ENCODE measurements around the gene ADAT2. TPM values are rescaled to one million over a fixed set of nuclear protein-coding genes. Genes with fewer than 3 reads are reported as not detected.

ADAT2 gene
- total RNA-seq, 1 donor from 2014 or later, result 22.6 TPM

DNA sequence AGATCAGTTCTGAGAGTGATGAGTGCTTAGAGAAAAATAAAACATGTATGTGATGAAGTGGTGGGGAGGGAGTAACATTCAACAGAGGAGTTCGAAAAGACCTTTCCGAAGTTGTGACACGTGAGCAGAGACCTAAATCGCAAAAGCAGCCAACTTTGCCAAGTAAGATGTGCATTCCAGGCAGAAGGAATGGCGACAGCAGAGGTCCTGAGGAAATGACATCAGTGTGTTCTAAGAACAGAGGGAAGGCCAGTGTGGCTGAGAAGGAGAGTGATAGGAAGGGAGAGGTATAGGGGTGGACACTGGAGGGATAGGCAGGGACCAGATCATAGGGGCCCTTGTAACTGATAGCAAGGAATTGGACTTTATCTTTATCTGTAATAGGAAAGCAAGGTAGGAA is 51.3 kb downstream of the ADAT2 start:
- intact Hi-C loops (cut with micrococcal nuclease), result no loop called here

- intact Hi-C loops (cut with micrococcal nuclease), result no loop called here
These were observed 53.0 kb downstream of the ADAT2 start for GRCh38 chr6:143397227-143398222.

GRCh38 chr6:143396497-143397226 is 53.8 kb downstream of the ADAT2 start:
- intact Hi-C loops (cut with micrococcal nuclease), result no loop called here

DNA sequence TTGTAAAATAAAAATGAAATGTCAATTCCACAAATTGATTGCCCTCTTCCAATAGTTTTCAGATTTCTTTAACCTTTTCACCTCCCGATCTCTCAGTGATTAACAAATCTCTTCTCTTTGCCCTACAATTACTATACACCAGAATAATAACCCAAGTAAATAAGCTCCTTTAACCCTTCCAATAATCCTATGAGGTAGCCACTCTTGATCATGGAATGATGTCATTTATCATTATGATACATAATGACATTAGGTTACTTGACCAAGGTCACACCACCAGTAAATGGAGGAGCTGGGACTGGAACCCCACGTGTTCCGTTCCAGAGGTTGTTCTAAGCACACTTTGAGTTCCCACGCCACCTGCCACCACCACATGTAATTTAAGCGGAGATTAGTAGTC is 54.8 kb downstream of the ADAT2 start:
- intact Hi-C loops (cut with micrococcal nuclease), result no loop called here

DNA sequence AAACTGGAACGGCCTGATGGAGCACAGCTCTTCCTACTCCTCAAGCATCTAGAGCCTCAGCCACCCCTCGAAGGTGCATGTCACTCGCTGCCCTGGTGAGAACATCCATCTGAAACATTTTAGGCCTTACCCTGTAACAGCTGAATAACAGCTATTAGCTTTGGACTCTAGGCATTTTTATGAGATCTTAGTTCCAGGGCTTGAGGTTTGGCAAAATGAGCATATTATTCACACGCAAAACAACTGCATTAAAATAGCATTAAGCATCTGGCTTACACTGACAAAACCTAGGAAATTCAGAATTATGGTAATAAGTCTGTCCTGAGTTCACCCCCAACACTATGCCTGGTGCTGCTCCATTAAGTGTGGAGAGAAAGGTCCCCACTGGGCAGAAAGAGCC is 56.1 kb downstream of the ADAT2 start:
- intact Hi-C loops (cut with micrococcal nuclease), result no loop called here

GRCh38 chr6:143390278-143390677 is 60.2 kb downstream of the ADAT2 start:
- intact Hi-C loops (cut with micrococcal nuclease), result no loop called here

DNA sequence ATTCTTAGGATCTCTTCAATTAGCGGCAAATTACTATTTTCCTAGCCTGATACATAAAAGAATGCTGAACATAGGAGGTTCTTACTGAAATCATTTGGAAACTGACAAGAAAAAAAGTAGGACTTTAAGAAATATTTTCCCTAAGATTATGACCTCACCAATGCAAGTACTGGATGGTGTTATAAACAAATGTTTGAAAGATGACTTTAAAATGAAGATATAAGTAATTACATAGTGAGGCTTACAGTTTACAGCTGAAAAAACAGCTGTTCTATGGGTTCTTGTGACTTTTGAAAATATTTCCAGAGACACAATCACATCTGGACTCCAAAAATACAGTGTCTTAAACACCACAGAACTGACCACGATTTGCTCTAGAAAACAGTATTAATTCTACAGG is 64.9 kb downstream of the ADAT2 start:
- intact Hi-C loops (cut with micrococcal nuclease), result no loop called here

DNA sequence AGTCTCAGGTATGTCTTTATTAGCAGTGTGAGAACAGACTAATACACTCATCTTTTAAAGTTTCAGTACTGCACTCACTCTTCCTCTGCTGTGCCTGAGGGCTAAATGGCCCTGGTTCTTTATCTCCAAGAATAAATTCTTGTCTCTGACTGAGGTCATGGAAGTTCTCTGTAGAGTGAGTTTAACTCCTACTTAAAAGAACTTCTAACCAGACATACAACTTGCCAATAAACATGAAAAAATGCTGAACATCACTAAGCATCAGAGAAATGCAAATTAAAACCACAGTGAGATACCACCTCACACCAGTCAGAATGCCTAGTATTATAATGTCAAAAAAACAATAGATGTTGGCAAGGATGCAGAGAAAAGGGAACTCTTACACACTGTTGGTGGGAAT is 73.6 kb downstream of the ADAT2 start:
- intact Hi-C loops (cut with micrococcal nuclease), result no loop called here

DNA sequence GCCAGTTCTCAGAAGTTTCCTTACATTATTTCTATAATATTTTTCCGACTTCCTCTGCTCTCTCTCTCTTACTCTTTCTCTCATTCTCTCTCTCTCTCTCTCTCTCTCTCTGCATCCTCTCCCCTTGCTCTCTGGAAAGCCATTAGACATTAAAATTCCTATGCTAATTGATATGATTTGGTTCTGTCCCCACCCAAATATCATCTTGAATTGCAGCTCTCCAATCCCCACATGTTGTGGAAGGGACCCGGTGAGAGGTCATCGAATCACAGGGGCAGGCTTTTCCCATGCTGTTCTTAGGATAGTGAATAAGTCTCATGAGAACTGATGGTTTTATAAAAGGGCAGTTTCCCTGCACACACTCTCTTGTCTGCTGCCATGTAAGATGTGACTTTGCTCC is 74.1 kb downstream of the ADAT2 start:
- intact Hi-C loops (cut with micrococcal nuclease), result no loop called here

DNA sequence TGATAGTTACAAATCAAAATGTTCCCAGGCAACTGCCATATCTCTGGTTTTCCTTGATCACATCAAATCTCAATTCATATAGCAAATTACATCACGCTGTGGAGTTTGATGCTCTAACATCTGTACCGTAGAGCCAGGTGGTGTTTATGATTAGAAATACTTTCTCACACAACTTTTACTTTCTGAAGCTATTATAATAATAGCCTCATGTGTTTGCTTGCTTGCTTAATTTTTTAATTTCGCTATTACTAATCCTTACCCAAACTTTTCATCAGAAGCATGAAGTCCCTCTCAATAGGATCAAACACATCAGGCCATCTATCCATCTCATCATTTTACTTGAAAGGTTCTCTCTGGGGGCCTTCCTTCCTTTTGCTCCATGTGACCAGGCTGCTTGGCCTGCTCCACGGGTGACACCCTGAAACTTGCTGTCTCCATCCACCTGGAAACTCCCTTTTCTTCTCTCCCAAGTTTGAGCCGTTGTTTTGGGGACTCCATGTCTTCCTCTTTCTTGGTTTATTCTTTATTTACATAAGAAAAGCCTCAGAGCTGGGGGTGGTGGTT is 75.4 kb downstream of the ADAT2 start:
- intact Hi-C loops (cut with micrococcal nuclease), result no loop called here

GRCh38 chr6:143374014-143374413 is 76.5 kb downstream of the ADAT2 start:
- intact Hi-C loops (cut with micrococcal nuclease), result no loop called here

Other genes with a start within 250 kb of the ADAT2 start
- 13.0 and 17.2 TPM in 2 replicates for gene PEX3, start 110 bp upstream of the ADAT2 start, total RNA-seq
- 15.7 and 17.3 TPM in 2 replicates for gene FUCA2, start 61.0 kb upstream of the ADAT2 start, total RNA-seq
- 42.1 and 44.8 TPM in 2 replicates for gene PHACTR2, start 227.3 kb upstream of the ADAT2 start, total RNA-seq

Data from T-helper 1 cell treated with Interleukin-12 subunit alpha and Interleukin-12 subunit beta and Interleukin-4 antibody, amounts not matched to agents 30 ng/mL and 1 ng/mL, for 36 hours (primary cell).